Measurements from ENCODE around the gene ABR. TPM values are rescaled to one million over a fixed set of nuclear protein-coding genes. Genes with fewer than 3 reads are reported as not detected.

Gene ABR
- polyA plus RNA-seq, 3 donors = 19.8 to 160 (median 26.0) TPM

DNA sequence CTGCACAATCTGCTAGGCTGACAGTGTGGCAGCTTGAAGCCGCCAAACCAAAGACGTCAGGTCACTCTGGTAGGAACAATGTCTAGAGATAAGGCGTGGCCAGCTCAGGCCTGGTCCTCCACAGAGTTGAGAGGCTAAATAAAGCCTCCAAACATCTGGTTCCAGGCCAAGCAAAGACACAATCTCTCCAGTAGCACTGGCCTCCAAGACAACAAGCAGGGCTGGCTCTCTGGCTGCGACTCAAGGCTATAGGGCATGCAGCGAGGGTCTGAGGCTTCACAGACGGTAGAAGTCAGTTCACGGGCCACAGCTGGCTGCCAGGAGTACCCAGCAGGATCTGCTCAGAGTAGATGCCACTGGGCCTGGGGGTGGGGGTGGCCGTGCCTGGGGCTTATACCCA is 75.6 kb downstream of the ABR start:
- no peaks in the 10 kb centered on the region for H3K27me3 ChIP-seq (ENCODE audit: control insufficient read depth in 2 of 2, insufficient read depth in 2 of 2, low read length in 2 of 2)
- intact Hi-C loops (cut with micrococcal nuclease) = no loop called here
- Mint-ChIP-seq H3K36me3 (peaks cover 40 to 60% of the 10 kb centered on the region in 2 donors), H3K4me1 (peaks cover 33% of the 10 kb centered on the region), H3K9me3 (no peaks in the 10 kb centered on the region), H3K4me3 (no peak overlapping the region), H3K27ac (peak overlapping the region in 3 of 7 donors; percentile 43 to 84 (median 65)), H3K27me3 (ENCODE audit: low read depth in 3 of 3) (peaks cover 0 to 2% (median 0%) of the 10 kb centered on the region in 3 donors)
- H2AFZ ChIP-seq (ENCODE audit: insufficient read depth, low read depth, low read length, poor library complexity, severe bottlenecking) = no peak overlapping the region
- no peak for DNase-seq
- H3K36me3 ChIP-seq (replicated peaks in 1 of 2; ENCODE audit: control insufficient read depth in 1 of 2, insufficient read depth in 2 of 2, low read length in 2 of 2) = peaks cover 25 to 52% of the 10 kb centered on the region in 2 donors
- H3K27ac ChIP-seq (ENCODE audit: low read depth in 1 of 2, low read length in 2 of 2) = peak overlapping the region in 1 of 2 donors; percentile 38
- TF ChIP-seq, protein P1, sequence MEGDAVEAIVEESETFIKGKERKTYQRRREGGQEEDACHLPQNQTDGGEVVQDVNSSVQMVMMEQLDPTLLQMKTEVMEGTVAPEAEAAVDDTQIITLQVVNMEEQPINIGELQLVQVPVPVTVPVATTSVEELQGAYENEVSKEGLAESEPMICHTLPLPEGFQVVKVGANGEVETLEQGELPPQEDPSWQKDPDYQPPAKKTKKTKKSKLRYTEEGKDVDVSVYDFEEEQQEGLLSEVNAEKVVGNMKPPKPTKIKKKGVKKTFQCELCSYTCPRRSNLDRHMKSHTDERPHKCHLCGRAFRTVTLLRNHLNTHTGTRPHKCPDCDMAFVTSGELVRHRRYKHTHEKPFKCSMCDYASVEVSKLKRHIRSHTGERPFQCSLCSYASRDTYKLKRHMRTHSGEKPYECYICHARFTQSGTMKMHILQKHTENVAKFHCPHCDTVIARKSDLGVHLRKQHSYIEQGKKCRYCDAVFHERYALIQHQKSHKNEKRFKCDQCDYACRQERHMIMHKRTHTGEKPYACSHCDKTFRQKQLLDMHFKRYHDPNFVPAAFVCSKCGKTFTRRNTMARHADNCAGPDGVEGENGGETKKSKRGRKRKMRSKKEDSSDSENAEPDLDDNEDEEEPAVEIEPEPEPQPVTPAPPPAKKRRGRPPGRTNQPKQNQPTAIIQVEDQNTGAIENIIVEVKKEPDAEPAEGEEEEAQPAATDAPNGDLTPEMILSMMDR (IDR thresholded peaks at IDR 0.05) = no peak
- no peak overlapping the region for H3K9ac ChIP-seq (ENCODE audit: insufficient read depth, low read length, poor library complexity, severe bottlenecking)
- H3K4me3 ChIP-seq (replicated peaks in 1 of 3; ENCODE audit: low read depth in 2 of 3, low read length in 3 of 3) = no peak overlapping the region
- peaks cover 20 to 31% of the 10 kb centered on the region in 2 donors for H3K4me1 ChIP-seq (ENCODE audit: control insufficient read depth in 1 of 2, insufficient read depth in 2 of 2, low read length in 2 of 2)
- peaks cover 93% of the 10 kb centered on the region for H3K79me2 ChIP-seq (ENCODE audit: insufficient read depth, low read length)
- peaks cover 62% of the 10 kb centered on the region for H4K20me1 ChIP-seq (ENCODE audit: insufficient read depth, low read length)
- 87% methylated on average over 3 of the region's 8 CpGs for WGBS (ENCODE audit: insufficient coverage)
- H3K4me2 ChIP-seq (replicated peaks; ENCODE audit: extremely low read depth, low read length, poor library complexity, severe bottlenecking) = no peak overlapping the region
- H3K9me3 ChIP-seq (replicated peaks in 1 of 2; ENCODE audit: control insufficient read depth in 1 of 2, insufficient read depth in 1 of 2, low read length in 2 of 2) = no peaks in the 10 kb centered on the region

DNA sequence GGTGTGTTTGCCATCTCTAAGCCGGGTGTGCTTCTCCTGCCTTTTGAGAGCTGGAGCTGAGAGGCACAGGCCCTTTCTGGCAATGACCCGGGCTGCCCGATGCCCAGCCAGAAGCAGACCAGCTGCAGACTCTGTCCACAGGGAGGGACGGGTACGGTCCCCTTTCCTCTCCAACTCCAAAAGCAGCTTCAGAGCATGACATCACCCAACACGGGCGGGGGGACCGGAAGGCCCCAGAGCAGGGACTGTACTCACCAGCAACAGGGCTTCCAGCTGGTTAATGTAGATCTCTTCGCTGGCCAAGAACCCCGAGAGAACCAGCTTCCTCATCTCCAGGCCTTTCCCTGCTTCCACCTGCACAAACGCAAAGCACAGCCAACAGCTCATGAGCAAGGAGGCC is 79.4 kb downstream of the ABR start:
- WGBS (ENCODE audit: insufficient coverage) = 90% methylated on average over 11 of the region's 11 CpGs
- intact Hi-C loops (cut with micrococcal nuclease) = no loop called here
- no peak for DNase-seq
- peaks cover 40% of the 10 kb centered on the region in 2 donors for H3K4me1 ChIP-seq (ENCODE audit: control insufficient read depth in 1 of 2, insufficient read depth in 2 of 2, low read length in 2 of 2)
- H3K9ac ChIP-seq (ENCODE audit: insufficient read depth, low read length, poor library complexity, severe bottlenecking) = no peak overlapping the region
- H2AFZ ChIP-seq (ENCODE audit: insufficient read depth, low read depth, low read length, poor library complexity, severe bottlenecking) = no peak overlapping the region
- TF ChIP-seq, protein P1 (IDR thresholded peaks at IDR 0.05) = no peak
- H3K4me3 ChIP-seq (replicated peaks in 1 of 3; ENCODE audit: low read depth in 2 of 3, low read length in 3 of 3) = no peak overlapping the region
- Mint-ChIP-seq H3K9me3 (no peaks in the 10 kb centered on the region), H3K27me3 (ENCODE audit: low read depth in 3 of 3) (peaks cover 0 to 2% (median 0%) of the 10 kb centered on the region in 3 donors), H3K4me1 (peaks cover 38% of the 10 kb centered on the region), H3K36me3 (peaks cover 33 to 56% of the 10 kb centered on the region in 2 donors), H3K4me3 (no peak overlapping the region), H3K27ac (peak overlapping the region in 4 of 7 donors; percentile 20 to 75 (median 60))
- peaks cover 22 to 50% of the 10 kb centered on the region in 2 donors for H3K36me3 ChIP-seq (replicated peaks in 1 of 2; ENCODE audit: control insufficient read depth in 1 of 2, insufficient read depth in 2 of 2, low read length in 2 of 2)
- no peaks in the 10 kb centered on the region for H3K27me3 ChIP-seq (ENCODE audit: control insufficient read depth in 2 of 2, insufficient read depth in 2 of 2, low read length in 2 of 2)
- peak overlapping the region in 1 of 2 donors; percentile 8 for H3K27ac ChIP-seq (ENCODE audit: low read depth in 1 of 2, low read length in 2 of 2)
- H3K79me2 ChIP-seq (ENCODE audit: insufficient read depth, low read length) = peaks cover 80% of the 10 kb centered on the region
- H3K9me3 ChIP-seq (replicated peaks in 1 of 2; ENCODE audit: control insufficient read depth in 1 of 2, insufficient read depth in 1 of 2, low read length in 2 of 2) = no peaks in the 10 kb centered on the region
- H3K4me2 ChIP-seq (replicated peaks; ENCODE audit: extremely low read depth, low read length, poor library complexity, severe bottlenecking) = no peak overlapping the region
- H4K20me1 ChIP-seq (ENCODE audit: insufficient read depth, low read length) = peaks cover 33% of the 10 kb centered on the region
